T-helper 2 cell treated with Interferon-gamma antibody and Interleukin-4, amounts not matched to agents 5 μg/mL and 100 μg/mL, for 36 hours (primary cell): Measurements from ENCODE around the gene AP1S3.

Experiments
- DNase-seq: peaks from one replicate; pipeline ENCODE4 v3.0.0; 2021; ENCODE audit warnings: low spot score
- H3K27ac Mint-ChIP-seq: one replicate; pipeline ENCODE4 v1.8.0; 2021; ENCODE audit warnings: mild to moderate bottlenecking, mixed read lengths
- H3K27me3 Mint-ChIP-seq: one replicate; pipeline ENCODE4 v1.8.0; 2021; ENCODE audit warnings: low read depth, mixed read lengths
- H3K36me3 Mint-ChIP-seq: one replicate; pipeline ENCODE4 v1.8.0; 2021; ENCODE audit warnings: low read depth, mixed read lengths
- H3K4me1 Mint-ChIP-seq: one replicate; pipeline ENCODE4 v1.8.0; 2021; ENCODE audit warnings: low read depth, mixed read lengths
- H3K4me3 Mint-ChIP-seq: one replicate; pipeline ENCODE4 v1.8.0; 2022; ENCODE audit warnings: mild to moderate bottlenecking, moderate library complexity, mixed read lengths
- H3K9me3 Mint-ChIP-seq: one replicate; pipeline ENCODE4 v1.8.0; 2021; ENCODE audit warnings: mixed read lengths

AP1S3 gene

DNA sequence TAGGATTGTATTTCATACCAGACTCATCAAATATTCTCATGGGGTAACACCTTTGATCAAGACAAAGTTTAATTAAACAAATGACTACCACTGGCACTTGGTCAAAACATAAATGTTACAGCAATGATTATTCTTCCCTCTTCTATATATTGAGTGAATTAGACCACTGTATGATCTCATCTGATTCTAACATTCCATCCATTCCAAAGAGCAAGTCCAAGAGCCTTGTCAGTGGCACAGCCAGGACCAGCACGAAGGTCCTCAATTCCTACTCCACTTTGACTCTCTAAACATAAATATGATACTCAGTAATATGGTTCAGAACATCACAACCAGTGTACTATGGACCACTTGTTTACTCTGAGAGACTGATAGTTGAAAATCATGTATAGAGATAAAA lies 86.4 kb downstream of the AP1S3 start:
- DNase-seq = no peak
- no peak overlapping the region for H3K4me3 Mint-ChIP-seq
- H3K27me3 Mint-ChIP-seq = peaks cover 22% of the 10 kb centered on the region
- no peak overlapping the region for H3K27ac Mint-ChIP-seq
- H3K36me3 Mint-ChIP-seq = no peaks in the 10 kb centered on the region
- H3K9me3 Mint-ChIP-seq = no peaks in the 10 kb centered on the region
- peaks cover 2% of the 10 kb centered on the region for H3K4me1 Mint-ChIP-seq

DNA sequence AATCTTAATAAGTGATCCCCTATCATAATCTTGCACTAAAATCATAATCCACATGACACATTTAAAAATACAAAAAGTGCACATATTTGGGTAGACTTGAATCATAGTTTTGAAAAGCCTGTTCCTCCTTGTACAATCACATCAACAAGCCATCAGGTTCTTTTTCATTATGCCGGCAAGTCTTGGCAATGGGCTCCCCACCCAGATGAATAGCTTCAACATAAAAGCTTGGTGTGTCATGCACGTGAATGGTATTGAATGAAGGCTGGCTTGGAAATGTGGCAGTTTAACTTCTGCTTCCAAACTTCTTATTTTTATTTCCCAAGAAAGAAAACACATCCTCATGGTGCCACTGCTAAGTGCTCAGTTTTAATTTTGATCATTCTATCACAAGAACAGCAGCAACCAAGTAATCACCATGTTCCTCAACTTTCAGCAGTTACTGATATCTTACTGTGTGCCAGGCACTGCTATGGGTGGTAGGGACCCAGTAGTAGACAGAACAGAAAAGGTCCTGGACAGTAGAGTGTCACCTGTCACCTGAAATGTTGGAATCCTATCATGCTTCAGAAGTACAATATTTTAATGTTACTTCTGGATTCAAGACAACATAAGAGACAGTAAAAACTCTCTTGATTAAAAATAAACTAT lies 89.9 kb downstream of the AP1S3 start:
- H3K4me1 Mint-ChIP-seq = peaks cover 2% of the 10 kb centered on the region
- H3K9me3 Mint-ChIP-seq = no peaks in the 10 kb centered on the region
- no peak for DNase-seq
- H3K27ac Mint-ChIP-seq = no peak overlapping the region
- no peaks in the 10 kb centered on the region for H3K36me3 Mint-ChIP-seq
- peaks cover 25% of the 10 kb centered on the region for H3K27me3 Mint-ChIP-seq
- H3K4me3 Mint-ChIP-seq = no peak overlapping the region

DNA sequence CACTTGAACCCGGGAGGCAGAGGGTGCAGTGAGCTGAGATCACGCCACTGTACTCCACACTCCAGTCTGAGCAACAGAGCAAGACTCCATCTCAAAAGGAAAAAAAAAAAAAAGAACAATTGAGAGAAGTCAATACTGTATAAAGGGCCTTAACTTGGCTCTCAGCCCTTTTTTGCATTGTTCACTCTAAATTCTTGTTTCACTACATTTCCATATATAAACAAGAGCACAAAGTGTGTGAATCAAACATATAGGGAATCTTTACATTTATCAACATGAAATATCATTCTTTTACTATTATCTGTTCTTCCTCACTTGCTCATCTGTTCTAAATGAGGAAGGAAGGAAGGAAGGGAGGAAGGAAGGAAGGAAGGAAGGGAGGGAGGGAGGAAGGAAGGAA lies 90.8 kb downstream of the AP1S3 start:
- no peak overlapping the region for H3K4me3 Mint-ChIP-seq
- H3K36me3 Mint-ChIP-seq = no peaks in the 10 kb centered on the region
- peaks cover 28% of the 10 kb centered on the region for H3K27me3 Mint-ChIP-seq
- no peak overlapping the region for H3K27ac Mint-ChIP-seq
- H3K9me3 Mint-ChIP-seq = no peaks in the 10 kb centered on the region
- no peak for DNase-seq
- H3K4me1 Mint-ChIP-seq = peaks cover 2% of the 10 kb centered on the region

DNA sequence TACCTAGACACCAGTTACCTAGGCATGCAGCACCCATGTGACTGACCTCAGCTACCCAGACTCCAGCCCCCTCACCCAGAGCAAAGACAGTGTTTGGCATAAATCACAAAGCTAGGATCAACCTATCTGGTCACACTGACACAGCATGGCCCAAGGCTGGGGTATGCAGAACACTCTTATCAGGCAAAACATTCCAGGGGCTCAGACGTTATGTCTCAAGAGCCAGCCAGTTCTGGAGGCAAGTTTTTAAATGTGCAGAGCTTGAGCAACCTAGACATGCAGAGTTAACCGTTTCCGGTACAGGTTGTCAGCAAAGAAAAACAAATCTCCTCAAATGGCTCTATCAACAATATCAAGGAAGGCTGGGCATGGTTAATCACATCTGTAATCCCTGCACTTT lies 92.8 kb downstream of the AP1S3 start:
- Mint-ChIP-seq H3K4me1 (peaks cover 2% of the 10 kb centered on the region), H3K27me3 (peaks cover 19% of the 10 kb centered on the region), H3K4me3 (no peak overlapping the region), H3K36me3 (no peaks in the 10 kb centered on the region), H3K9me3 (no peaks in the 10 kb centered on the region), H3K27ac (no peak overlapping the region)
- DNase-seq = no peak

DNA sequence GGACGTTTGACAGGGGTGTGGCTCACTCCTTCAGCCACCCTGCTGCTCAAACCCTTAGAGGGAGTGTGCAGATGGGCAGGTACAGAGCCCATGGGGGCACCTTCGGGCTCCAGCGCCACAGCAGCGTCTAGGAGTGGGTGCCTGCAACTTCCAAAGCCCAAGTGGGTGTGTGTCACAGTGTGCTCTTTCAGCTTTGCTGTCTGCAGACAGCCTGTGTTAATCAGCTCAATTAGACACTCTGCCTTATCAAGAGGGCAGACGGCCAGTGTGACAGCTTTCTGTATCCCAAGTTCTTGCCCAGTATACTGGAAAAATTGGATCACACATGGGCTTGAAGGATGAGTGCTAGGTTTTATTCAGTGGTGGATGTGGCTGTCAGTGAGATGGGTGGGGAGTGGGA lies 96.7 kb downstream of the AP1S3 start:
- Mint-ChIP-seq H3K4me3 (no peak overlapping the region), H3K9me3 (no peaks in the 10 kb centered on the region), H3K27ac (no peak overlapping the region), H3K36me3 (no peaks in the 10 kb centered on the region), H3K4me1 (no peaks in the 10 kb centered on the region), H3K27me3 (peaks cover 13% of the 10 kb centered on the region)
- no peak for DNase-seq

DNA sequence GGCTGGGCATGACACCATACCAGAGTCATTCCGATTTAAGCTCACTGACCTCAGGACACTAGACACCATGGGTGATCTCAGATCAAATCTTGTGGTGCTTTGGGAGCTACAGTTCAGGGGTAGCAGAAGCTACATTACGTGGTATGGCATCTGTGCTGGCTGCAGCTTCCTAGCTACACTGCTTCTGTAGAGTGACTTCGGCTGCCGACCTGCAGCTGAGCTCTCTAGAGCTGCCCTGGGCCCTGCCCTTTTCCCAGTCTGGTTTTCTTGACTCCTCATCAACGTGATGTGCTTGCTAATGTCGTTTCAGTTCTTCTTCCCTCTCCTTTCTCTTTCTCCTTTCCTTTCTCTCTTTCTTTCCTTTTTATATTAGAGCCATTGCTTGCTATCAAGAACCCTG lies 100.2 kb downstream of the AP1S3 start:
- Mint-ChIP-seq H3K4me1 (no peaks in the 10 kb centered on the region), H3K27ac (no peak overlapping the region), H3K9me3 (no peaks in the 10 kb centered on the region), H3K36me3 (no peaks in the 10 kb centered on the region), H3K4me3 (no peak overlapping the region), H3K27me3 (peaks cover 12% of the 10 kb centered on the region)
- DNase-seq = no peak

DNA sequence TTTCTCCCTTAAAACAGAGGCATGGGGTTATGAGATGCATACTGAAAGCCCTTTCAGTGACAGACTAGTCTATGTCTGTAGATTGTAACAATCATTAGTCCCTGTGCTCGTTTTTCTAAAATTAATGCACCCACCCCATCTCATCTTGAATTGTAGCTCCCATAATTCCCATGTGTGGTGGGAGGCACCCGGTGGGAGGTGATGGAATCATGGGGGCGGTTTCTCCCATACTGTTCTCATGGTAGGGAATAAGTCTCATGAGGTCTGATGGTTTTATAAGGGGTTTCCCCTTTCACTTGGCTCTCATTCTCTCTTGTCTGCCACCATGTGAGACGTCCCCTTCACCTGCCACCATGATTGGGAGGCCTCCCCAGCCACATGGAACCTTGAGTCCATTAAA lies 100.9 kb downstream of the AP1S3 start:
- Mint-ChIP-seq H3K27me3 (peaks cover 8% of the 10 kb centered on the region), H3K27ac (no peak overlapping the region), H3K36me3 (no peaks in the 10 kb centered on the region), H3K4me1 (no peaks in the 10 kb centered on the region), H3K9me3 (no peaks in the 10 kb centered on the region), H3K4me3 (no peak overlapping the region)
- no peak for DNase-seq

DNA sequence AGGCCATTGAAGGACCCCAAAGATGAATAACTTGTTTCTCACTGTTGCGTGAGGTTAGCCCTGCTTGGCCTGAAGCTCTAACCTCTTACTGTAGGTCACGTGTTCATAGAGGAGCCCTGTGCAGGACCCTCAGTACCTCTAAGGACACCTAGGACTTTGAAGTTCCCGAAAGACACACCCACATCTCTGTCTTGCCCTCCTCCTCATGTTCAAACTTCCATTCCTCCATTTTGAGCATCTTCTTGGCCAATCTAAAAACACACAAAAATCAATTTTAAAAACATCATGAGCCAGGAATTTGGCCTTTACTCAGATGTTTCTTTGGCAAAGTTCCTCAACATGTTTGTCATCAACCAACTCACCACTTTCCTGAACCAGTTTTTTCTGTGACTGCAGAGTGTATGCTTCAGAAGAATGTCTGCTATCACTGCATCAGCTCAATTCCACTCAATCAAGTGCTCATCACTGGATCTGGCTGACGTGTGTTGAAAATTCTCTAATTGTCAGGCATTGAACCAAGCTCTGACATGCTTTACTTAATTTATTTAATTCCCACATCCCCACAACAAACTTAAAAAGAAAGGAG lies 101.6 kb downstream of the AP1S3 start:
- Mint-ChIP-seq H3K36me3 (no peaks in the 10 kb centered on the region), H3K9me3 (no peaks in the 10 kb centered on the region), H3K27ac (no peak overlapping the region), H3K4me3 (no peak overlapping the region), H3K27me3 (peaks cover 8% of the 10 kb centered on the region), H3K4me1 (no peaks in the 10 kb centered on the region)
- no peak for DNase-seq

DNA sequence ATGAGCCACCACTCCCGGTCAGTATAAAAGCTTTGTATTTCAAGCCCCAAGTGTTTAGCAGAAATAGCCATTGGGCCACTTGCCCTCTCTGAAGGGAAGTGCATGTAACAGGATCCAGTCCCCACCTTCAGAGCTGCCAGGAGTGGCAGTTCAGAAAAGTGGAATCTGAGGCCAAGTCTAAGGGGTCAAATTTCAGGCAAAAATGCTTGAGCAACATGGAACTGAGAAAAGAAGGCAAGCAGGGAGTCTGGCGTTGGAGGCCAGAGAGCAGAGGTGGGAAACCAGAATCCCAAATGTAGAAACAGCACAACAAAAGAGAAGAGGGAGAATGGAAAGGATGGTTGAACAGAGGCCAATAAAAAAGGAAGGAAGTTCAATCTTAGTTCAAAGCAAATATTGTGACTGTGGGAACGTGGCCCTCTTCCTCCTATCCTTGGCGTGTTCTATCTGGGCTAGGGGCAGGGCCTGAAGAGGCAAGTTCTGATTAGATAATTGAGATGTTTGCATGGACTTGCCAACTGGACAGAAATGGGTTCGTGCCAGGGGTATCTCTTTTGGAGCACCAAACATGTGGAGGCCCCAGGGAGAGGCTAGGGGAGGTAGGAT lies 102.2 kb downstream of the AP1S3 start:
- no peak for DNase-seq
- Mint-ChIP-seq H3K9me3 (no peaks in the 10 kb centered on the region), H3K36me3 (no peaks in the 10 kb centered on the region), H3K4me3 (no peak overlapping the region), H3K4me1 (no peaks in the 10 kb centered on the region), H3K27ac (no peak overlapping the region), H3K27me3 (peaks cover 8% of the 10 kb centered on the region)

DNA sequence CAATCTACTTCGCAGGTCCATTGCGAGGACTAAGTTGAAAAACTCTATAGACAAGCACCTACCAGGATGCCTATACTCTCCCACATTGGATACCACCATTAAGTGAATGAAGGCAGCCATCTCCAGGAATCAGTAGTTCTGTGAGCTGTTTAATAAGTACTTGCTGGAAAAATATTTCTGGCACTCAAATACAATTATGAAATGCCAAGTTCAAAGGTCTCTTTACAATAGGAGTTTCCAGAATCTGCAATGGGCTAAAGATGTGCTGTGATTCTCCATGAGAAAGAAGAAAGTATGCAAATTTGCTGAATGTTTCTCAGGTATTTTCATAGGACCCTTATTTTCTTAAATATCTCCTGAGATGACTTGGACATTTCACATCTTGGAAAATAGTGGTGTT lies 103.0 kb downstream of the AP1S3 start:
- H3K9me3 Mint-ChIP-seq = no peaks in the 10 kb centered on the region
- H3K4me3 Mint-ChIP-seq = no peak overlapping the region
- no peak for DNase-seq
- no peaks in the 10 kb centered on the region for H3K4me1 Mint-ChIP-seq
- no peaks in the 10 kb centered on the region for H3K36me3 Mint-ChIP-seq
- peaks cover 5% of the 10 kb centered on the region for H3K27me3 Mint-ChIP-seq
- H3K27ac Mint-ChIP-seq = no peak overlapping the region

DNA sequence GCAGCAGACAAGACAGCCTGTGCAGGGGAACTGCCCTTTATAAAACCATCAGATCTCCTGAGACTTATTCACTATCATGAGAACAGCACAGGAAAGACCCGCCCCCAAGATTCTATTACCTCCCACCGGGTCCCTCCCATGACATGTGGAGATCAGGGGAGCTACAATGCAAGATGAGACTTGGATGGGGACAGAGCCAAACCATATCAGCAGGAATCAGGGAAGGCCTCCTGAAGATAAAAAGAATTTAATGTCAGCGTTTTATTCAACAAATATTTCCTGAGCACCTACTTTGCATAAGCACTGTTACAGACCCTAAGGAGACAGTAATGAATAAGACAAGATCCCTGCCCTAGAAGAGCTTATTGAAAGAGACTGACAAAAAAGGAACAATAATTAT lies 105.0 kb downstream of the AP1S3 start:
- Mint-ChIP-seq H3K36me3 (no peaks in the 10 kb centered on the region), H3K9me3 (no peaks in the 10 kb centered on the region), H3K27me3 (peaks cover 2% of the 10 kb centered on the region), H3K27ac (no peak overlapping the region), H3K4me3 (no peak overlapping the region), H3K4me1 (no peaks in the 10 kb centered on the region)
- DNase-seq = no peak

DNA sequence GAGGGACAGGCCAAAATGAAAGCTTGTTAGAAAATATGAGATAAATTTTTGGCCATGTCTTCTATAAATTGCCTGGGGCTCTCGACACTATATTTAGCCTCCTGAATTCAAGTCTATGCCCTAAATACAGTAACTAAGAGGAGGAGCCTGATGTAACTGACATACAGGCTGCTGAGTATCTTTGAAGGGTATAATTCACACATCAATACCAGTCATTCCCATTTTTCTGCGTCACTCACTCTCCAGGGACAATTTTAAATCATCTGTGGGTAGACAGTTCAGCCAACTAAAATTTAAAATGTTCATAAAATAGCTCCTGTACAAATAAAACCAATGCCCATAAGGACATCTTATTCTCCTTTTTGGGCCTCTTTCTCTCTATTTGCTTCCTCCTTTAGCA lies 105.9 kb downstream of the AP1S3 start:
- no peaks in the 10 kb centered on the region for H3K9me3 Mint-ChIP-seq
- no peak for DNase-seq
- H3K4me3 Mint-ChIP-seq = no peak overlapping the region
- no peaks in the 10 kb centered on the region for H3K36me3 Mint-ChIP-seq
- H3K4me1 Mint-ChIP-seq = no peaks in the 10 kb centered on the region
- peaks cover 2% of the 10 kb centered on the region for H3K27me3 Mint-ChIP-seq
- H3K27ac Mint-ChIP-seq = no peak overlapping the region

DNA sequence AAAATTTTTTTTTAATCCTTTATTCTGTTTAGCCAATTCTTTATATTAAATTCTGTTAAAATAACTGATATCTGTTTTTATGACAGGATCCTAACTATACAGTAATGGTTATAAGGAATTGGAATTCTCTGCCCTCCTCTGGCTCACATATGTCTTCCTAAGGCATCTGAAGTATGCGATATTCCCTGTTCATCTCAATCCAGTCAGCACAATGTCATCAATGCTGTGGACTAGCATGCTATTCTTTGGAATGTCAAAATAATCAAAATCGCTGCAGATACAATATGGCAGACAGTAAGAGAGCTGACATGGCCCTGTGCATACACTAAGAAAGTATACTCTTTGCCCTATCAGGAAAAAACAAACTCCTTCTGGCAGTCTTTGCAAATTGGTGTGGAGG lies 107.6 kb downstream of the AP1S3 start:
- Mint-ChIP-seq H3K4me1 (no peaks in the 10 kb centered on the region), H3K27me3 (no peaks in the 10 kb centered on the region), H3K4me3 (no peak overlapping the region), H3K9me3 (no peaks in the 10 kb centered on the region), H3K36me3 (no peaks in the 10 kb centered on the region), H3K27ac (no peak overlapping the region)
- no peak for DNase-seq

DNA sequence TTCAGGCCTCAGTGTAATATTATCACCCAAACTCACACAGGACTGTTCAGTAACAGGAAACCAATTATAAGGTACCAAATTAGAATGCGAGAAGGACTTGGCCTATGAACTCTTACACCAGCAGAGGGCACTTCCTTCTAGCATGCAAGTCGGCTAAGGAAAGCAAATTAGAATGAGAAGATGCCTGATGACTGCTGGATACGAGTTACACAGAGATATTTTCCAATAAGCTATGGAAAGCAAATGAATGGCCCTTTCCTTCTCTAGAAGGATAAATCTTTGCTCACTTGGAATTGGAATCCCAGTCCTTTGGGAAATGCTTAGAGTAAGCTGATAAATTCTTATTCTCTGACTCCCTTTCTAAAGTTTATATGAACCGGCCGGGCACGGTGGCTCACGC lies 109.8 kb downstream of the AP1S3 start:
- H3K4me3 Mint-ChIP-seq = no peak overlapping the region
- H3K9me3 Mint-ChIP-seq = no peaks in the 10 kb centered on the region
- H3K27me3 Mint-ChIP-seq = peaks cover 4% of the 10 kb centered on the region
- no peaks in the 10 kb centered on the region for H3K36me3 Mint-ChIP-seq
- peak; percentile 24 for DNase-seq
- H3K4me1 Mint-ChIP-seq = no peaks in the 10 kb centered on the region
- no peak overlapping the region for H3K27ac Mint-ChIP-seq
